ENCODE measurements around the gene WWTR1.

Gene WWTR1

DNA sequence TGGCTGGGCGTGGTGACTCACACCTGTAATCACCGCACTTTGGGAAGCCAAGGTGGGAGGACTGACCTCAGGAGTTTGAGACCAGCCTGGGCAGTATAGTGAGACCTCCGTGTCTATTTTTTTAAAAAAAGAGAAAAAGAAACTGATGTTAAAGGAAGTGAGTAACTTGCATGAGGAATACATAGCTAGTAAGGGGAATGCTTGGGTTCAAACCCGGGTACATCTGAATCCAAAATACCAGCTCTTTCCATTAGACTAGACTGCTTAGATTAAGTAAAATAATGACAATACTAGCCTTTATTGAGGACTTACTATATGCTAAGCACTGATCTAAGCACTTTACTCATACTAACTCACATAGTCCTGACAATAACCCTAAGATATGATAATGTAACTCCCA, 160.9 kb downstream of the WWTR1 start:
- TF ChIP-seq GATA3 (IDR thresholded peaks at IDR 0.05; ENCODE audit: low read depth, low read length) (no peak), GATA2 (IDR thresholded peaks at IDR 0.05; ENCODE audit: low read depth, low read length) (no peak)

DNA sequence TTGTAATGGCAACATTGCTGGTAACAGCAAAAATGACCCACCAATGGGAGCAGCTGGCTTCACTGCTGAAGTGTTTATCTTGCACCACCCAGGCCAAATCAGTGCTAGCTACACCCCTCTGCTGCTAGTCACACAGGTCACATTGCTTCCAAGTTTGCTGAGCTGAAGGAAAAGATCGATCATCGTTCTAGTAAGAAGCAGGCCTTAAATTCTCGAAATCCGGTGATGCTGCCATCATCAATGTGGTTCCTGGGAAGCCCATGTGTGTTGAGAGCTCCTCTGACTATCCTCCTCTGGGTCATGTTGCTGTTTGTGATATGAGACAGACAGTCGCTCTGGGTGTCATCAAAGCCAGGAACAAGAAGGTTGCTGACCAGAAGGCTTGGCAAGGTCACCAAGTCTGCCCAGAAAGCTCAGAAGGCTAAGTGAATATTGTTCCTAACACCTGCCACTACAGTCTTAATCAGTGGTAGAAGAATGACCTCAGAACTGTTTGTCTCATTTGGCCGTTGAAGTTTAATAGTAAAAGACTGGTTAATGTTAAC, 162.2 kb downstream of the WWTR1 start:
- no peak for TF ChIP-seq GATA2 (IDR thresholded peaks at IDR 0.05; ENCODE audit: low read depth, low read length)
- TF ChIP-seq GATA3 (IDR thresholded peaks at IDR 0.05; ENCODE audit: low read depth, low read length), result no peak

DNA sequence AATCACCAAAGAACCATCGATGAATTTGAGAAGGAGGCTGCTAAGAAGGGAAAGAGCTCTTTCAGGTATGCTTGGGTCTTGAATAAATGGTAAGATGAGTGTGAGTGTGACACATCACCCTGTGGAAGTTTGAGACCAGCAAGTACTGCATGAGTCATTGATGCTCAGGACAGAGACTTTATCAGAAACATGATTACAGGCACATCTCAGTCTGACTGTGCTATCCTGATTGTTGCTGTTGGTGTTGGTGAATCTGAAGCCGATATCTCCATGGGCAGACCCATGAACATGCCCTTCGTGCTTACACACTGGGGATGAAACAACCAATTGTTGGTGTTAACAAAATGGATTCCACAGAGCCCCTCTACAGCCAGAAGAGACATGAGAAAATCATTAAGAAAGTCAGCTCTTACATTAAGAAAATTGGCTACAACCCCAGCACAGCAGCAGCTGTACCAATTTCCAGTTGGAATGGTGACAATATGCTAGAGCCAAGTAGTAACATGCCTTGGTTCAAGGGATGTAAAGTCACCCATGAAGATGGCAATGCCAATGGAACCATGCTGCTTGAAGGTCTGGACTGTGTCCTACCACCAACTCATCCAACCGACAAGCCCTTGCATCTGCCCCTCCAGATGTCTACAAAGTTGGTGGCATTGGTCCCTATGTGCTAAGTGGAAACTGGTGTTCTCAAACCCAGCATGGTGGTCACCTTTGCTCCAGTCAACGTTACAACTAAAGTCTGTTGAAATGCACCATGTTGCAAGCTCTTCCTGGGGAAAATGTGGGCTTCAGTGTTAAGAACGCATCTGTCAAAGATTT, 162.9 kb downstream of the WWTR1 start:
- TF ChIP-seq GATA3 (IDR thresholded peaks at IDR 0.05; ENCODE audit: low read depth, low read length), result no peak
- TF ChIP-seq GATA2 (IDR thresholded peaks at IDR 0.05; ENCODE audit: low read depth, low read length), result no peak

DNA sequence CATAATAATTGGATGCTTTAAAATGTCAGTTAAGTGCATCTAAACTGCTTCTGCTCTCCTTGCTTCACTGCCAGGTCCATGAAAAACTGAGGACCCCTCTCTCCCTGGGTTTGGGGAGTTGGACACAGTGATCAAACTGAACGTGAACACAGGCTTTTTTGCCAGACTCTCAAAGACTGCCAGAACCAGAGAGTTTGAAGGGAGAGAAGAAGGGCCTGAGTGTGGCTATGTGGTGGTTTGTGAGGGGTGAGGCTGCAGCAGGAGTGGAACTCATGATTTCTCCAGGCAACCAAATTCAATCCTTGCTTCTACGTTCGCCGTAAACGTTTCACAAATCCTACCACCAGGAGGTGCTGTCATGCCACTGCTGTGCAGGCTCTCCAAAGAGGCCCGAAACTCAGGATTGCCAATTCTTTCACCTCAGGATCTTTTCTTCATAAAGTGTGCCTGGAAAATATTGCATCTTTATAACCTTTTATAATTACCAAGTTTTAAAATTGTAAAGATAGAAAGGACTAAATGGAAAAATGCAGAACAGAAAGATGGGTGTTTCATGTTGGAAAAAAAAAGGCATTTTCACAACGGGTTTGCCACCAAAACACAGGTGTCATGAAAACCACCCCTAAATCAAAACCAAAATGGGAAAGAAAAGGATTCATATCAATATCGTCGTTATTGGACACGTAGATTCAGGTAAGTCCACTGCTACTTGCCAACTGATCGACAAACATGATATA, 163.6 kb downstream of the WWTR1 start:
- TF ChIP-seq GATA2 (IDR thresholded peaks at IDR 0.05; ENCODE audit: low read depth, low read length) (no peak), GATA3 (IDR thresholded peaks at IDR 0.05; ENCODE audit: low read depth, low read length) (no peak)

DNA sequence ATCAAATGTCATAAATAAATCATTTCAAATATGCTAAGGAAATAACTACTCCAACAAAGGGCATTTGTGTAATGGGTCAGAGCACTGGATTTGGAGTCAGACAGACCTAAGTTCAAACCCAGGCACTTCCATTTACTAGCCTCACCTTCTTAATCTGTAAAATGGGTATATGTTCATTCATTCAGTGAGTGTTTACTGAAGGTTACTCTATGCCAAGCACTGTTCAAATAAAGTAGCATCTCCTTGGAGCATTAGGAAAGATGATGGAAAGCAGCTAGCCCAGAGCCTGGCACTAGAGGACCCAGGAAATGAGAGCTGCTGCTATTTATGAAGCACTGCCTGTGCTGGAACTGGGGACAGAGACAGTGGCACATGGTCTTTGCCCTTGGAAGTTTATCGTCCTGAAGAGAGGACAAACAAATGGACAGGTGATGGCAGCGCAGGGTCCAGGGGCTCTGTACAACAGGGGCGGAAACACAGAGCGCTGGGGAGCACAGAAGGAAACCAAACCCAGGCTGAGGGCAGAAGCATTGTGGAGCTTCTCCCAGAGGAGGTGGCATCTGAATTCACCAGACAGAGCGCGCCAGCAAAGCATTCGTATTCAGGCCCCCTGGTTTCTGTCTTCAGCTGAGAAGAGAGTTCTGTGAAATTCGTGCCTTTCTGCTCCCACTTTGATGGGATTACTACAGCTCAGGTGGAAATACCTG, 164.4 kb downstream of the WWTR1 start:
- no peak for TF ChIP-seq GATA3 (IDR thresholded peaks at IDR 0.05; ENCODE audit: low read depth, low read length)
- no peak for TF ChIP-seq GATA2 (IDR thresholded peaks at IDR 0.05; ENCODE audit: low read depth, low read length)

DNA sequence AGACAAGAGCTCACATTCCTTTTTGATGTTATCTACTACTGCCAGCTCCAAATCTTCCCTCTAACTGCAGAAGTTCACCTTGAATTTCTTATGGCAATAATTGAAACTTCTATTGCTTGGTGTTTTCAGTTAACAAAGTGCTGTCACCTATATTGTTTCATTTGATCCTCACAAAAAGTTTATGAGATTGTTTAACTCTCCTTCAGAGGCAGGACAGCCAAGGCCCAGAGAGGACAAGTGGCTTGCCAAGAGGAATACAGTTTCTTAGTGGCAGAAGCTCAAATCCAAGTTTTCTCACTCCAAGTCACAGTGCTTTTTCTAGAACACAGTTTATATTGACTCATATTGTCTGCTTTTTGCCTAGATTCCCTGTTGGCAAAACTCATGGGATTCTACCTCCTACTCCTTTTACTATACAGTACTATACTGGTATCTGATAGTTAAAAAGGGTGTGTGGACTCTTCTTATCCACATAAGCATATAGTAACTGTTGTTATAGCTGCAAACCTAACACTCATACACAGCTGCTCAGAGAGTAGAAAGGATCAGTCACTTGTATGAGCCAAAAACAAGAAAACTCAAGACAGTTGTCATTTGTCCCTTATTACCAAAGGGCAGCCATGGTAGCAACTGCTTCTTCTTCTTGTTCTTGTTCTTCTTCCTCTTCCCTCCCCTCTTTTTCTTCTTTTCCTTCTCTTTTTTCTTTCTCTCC, 167.4 kb downstream of the WWTR1 start:
- TF ChIP-seq GATA2 (IDR thresholded peaks at IDR 0.05; ENCODE audit: low read depth, low read length) (no peak), GATA3 (IDR thresholded peaks at IDR 0.05; ENCODE audit: low read depth, low read length) (no peak)

DNA sequence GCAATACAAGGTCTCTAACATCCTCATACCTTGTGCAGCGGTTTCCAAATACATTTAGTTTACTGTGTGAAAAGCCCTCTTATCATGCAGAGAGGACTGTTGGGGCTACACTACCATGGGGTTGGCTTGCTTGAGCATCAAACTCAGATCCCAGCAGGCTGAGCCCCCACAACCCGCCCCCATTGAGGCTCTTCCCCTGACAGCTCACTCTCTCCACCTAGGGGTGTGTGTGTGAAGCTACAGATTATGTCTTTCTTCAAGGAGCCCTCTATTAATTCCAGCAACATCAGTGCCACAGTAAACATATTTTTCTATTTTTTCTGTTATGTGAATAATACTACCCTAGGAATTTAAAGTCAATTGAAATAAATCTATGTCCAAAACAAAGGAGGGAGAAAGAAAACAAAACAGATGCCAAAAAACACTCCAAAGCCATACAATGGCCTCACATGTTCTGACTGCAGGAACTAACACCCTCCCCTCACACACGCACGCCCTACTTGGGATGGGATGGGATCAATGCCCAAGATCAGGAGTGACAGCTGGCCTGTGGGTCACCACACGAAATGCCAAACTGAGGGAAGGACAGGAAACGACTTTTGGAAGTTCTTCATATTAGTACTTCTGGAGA, 168.7 kb downstream of the WWTR1 start:
- no peak for TF ChIP-seq GATA2 (IDR thresholded peaks at IDR 0.05; ENCODE audit: low read depth, low read length)
- TF ChIP-seq GATA3 (IDR thresholded peaks at IDR 0.05; ENCODE audit: low read depth, low read length), result no peak

DNA sequence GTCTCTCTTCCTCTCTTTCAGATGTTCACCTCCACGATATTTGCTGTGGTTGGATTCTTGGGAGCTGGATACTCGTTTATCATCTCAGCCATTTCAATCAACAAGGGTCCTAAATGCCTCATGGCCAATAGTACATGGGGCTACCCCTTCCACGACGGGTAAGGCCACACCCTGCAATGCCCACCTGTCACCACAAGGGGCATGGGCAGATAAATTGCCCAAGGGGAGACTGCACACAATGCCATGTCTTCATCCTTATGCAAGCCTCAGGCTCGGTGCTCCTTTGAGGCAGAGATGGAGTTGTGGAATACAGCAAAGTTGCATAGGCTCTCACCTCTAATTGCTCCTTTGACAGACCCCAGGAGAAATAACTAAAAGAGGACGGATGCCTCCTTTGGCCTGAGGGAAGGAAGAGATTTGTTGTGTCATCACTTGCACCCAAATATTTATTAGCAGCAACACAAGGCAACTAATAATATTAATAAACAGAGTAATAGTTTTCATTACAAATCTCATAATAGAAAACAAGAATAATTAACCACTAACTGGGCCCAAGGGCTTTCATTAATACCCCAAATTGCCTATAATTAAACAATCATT, 170.1 kb downstream of the WWTR1 start:
- TF ChIP-seq GATA2 (IDR thresholded peaks at IDR 0.05; ENCODE audit: low read depth, low read length) (no peak), GATA3 (IDR thresholded peaks at IDR 0.05; ENCODE audit: low read depth, low read length) (no peak)

DNA sequence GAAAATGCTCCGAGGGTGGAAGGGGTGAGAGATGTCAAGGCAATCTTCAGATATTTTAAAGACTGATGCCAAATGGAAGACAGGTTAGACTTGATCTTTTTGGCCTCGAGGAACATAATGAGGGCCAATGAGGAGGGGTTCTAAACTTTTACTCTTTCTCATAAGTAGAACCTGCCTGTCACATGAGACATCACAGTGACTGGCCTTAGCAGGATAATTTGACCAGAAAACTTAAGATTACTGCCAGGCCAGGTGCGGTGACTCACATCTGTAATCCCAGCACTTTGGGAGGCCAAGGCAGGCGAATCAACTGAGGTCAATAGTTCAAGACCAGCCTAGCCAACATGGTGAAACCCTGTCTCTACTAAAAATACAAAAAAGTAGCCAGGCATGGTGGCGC, 171.1 kb downstream of the WWTR1 start:
- TF ChIP-seq GATA3 (IDR thresholded peaks at IDR 0.05; ENCODE audit: low read depth, low read length) (no peak), GATA2 (IDR thresholded peaks at IDR 0.05; ENCODE audit: low read depth, low read length) (no peak)

DNA sequence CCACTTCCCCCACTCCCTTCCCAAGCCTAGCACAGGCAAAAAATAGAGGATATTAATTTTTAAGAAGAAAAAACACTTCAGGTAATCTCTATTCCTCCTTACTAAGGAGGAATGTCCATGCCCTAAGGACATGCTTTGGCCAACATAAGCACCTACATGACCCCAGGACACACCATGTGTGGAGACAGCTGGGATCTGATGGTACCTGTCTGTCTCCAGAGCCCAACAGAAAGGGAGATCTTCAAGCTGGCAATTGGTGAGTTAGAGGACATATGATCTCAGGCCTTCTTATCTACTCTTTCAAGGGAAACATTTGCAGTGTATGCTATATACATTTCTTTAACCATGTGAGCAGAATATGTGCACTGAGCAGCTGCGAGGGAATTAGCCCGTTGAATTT, 176.3 kb downstream of the WWTR1 start:
- TF ChIP-seq GATA3 (IDR thresholded peaks at IDR 0.05; ENCODE audit: low read depth, low read length), result no peak
- no peak for TF ChIP-seq GATA2 (IDR thresholded peaks at IDR 0.05; ENCODE audit: low read depth, low read length)

DNA sequence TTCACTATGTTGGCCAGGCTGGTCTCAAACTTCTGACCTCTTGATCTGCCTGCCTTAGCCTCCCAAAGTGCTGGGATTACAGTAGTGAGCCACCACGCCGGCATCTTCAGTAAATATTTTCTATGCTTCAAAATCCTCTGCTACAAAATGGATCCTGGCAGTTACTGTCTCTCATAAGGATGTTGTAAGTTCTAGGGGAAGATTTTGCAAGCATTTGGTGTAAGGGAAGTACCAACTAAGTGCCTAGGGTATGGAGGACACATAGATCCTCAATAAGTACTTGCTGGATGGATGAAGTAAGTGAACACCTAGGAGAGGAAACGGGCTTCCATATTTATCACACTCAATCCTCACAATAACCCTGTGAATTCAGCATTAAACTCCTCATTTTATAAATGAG, 176.8 kb downstream of the WWTR1 start:
- no peak for TF ChIP-seq GATA3 (IDR thresholded peaks at IDR 0.05; ENCODE audit: low read depth, low read length)
- TF ChIP-seq GATA2 (IDR thresholded peaks at IDR 0.05; ENCODE audit: low read depth, low read length), result no peak

DNA sequence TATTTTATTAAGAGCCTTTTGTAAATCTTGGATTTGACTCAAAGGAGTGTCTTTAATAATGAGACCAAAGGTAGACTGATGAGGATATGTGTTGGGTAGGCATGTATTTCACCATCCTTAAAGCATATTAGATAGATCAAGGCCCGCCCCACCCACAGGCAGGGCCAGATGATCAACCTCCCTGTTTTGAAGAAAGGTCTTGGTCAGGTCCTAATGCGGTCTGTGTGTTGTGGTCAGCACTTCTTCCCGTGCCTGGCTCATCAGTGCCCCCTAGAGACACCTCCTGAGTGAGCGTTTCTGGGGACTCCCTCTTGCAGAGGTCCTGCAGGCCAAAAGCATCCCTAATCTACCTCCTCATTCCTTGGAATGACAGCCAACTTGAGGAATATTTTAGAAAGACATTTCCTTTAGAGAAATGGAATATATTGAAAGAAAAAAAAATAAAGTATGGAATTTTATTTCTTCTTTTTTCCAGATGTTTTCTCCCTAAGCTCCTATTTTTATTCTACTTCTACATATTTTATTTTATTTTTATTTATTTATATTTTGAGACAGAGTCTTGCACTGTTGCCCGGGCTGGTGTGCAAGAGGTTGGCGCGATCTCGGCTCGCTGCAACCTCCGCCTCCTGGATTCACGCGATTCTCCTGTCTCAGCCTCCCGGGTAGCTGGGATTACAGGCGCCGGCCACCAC, 177.4 kb downstream of the WWTR1 start:
- TF ChIP-seq GATA3 (IDR thresholded peaks at IDR 0.05; ENCODE audit: low read depth, low read length) (no peak), GATA2 (IDR thresholded peaks at IDR 0.05; ENCODE audit: low read depth, low read length) (no peak)
